Astrocyte (in vitro differentiated cells and primary cell): ENCODE measurements around the gene CCDC107.

Experiments used
- EZH2 ChIP-seq: IDR thresholded peaks from 2 replicates; pipeline ENCODE4 v1.6.1; 2012; ENCODE audit warnings: mild to moderate bottlenecking, low read length, inconsistent platforms; ENCODE audit not compliant: insufficient read depth
- TF ChIP-seq, protein P1 (sequence below): IDR thresholded peaks from 2 replicates; pipeline ENCODE4 v1.5.1; 2011; ENCODE audit warnings: low read depth, mild to moderate bottlenecking, inconsistent platforms, low read length, moderate library complexity; ENCODE audit not compliant: insufficient read depth

- TF ChIP-seq, protein P1, sequence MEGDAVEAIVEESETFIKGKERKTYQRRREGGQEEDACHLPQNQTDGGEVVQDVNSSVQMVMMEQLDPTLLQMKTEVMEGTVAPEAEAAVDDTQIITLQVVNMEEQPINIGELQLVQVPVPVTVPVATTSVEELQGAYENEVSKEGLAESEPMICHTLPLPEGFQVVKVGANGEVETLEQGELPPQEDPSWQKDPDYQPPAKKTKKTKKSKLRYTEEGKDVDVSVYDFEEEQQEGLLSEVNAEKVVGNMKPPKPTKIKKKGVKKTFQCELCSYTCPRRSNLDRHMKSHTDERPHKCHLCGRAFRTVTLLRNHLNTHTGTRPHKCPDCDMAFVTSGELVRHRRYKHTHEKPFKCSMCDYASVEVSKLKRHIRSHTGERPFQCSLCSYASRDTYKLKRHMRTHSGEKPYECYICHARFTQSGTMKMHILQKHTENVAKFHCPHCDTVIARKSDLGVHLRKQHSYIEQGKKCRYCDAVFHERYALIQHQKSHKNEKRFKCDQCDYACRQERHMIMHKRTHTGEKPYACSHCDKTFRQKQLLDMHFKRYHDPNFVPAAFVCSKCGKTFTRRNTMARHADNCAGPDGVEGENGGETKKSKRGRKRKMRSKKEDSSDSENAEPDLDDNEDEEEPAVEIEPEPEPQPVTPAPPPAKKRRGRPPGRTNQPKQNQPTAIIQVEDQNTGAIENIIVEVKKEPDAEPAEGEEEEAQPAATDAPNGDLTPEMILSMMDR, result no peak
- no peak for TF ChIP-seq EZH2
Observed at GRCh38 chr9:35657546-35658136, 451 bp upstream of the CCDC107 start, which contains the start of gene RMRP.
